Activated naive CD8-positive, alpha-beta T cell treated with anti-CD3 and anti-CD28 coated beads, Interleukin-2, amount 50 U/mL, for 24 hours (primary cell): ENCODE data around the gene APLN.

ENCODE experiments used
- ATAC-seq: fragments of 150-1000 bp; cut with Tn5 transposase; one replicate; pipeline ENCODE4 v1.10.0; 2021
- DNase-seq: peaks from one replicate; pipeline ENCODE4 v3.0.0; 2021
- H3K27ac Mint-ChIP-seq: one replicate; pipeline ENCODE4 v1.8.0; 2021; ENCODE audit warnings: mild to moderate bottlenecking, mixed read lengths
- H3K27me3 Mint-ChIP-seq: one replicate; pipeline ENCODE4 v1.8.0; 2021; ENCODE audit warnings: mixed read lengths
- H3K36me3 Mint-ChIP-seq: one replicate; pipeline ENCODE4 v1.8.0; 2021; ENCODE audit warnings: low read depth, mixed read lengths
- H3K4me1 Mint-ChIP-seq: one replicate; pipeline ENCODE4 v1.8.0; 2021; ENCODE audit warnings: mixed read lengths
- H3K4me3 Mint-ChIP-seq: one replicate; pipeline ENCODE4 v1.8.0; 2021; ENCODE audit warnings: mild to moderate bottlenecking, moderate library complexity, mixed read lengths
- H3K9me3 Mint-ChIP-seq: one replicate; pipeline ENCODE4 v1.8.0; 2021; ENCODE audit warnings: mixed read lengths

The APLN gene

GRCh38 chrX:129686422-129686948 is 31.7 kb upstream of the APLN start:
- ATAC-seq (no peak), DNase-seq (no peak)
- Mint-ChIP-seq H3K4me1 (no peaks in the 10 kb centered on the region), H3K27ac (no peak overlapping the region), H3K9me3 (no peaks in the 10 kb centered on the region), H3K36me3 (no peaks in the 10 kb centered on the region), H3K4me3 (no peak overlapping the region), H3K27me3 (no peaks in the 10 kb centered on the region)

- DNase-seq: no peak
- Mint-ChIP-seq H3K27me3 (no peaks in the 10 kb centered on the region), H3K4me1 (peaks cover 13% of the 10 kb centered on the region), H3K4me3 (no peak overlapping the region), H3K9me3 (no peaks in the 10 kb centered on the region), H3K27ac (no peak overlapping the region), H3K36me3 (no peaks in the 10 kb centered on the region)
- no peak for ATAC-seq
These were observed 28.2 kb upstream of the APLN start for GRCh38 chrX:129682979-129683378.

- no peaks in the 10 kb centered on the region for H3K27me3 Mint-ChIP-seq
- no peaks in the 10 kb centered on the region for H3K36me3 Mint-ChIP-seq
- no peaks in the 10 kb centered on the region for H3K9me3 Mint-ChIP-seq
- H3K4me3 Mint-ChIP-seq: no peak overlapping the region
- ATAC-seq (no peak), DNase-seq (no peak)
- peaks cover 19% of the 10 kb centered on the region for H3K4me1 Mint-ChIP-seq
- no peak overlapping the region for H3K27ac Mint-ChIP-seq
These were observed 25.1 kb upstream of the APLN start for GRCh38 chrX:129679901-129680300.

- Mint-ChIP-seq H3K27ac (no peak overlapping the region), H3K27me3 (no peaks in the 10 kb centered on the region), H3K4me3 (peak overlapping the region; percentile 45), H3K36me3 (no peaks in the 10 kb centered on the region), H3K4me1 (peaks cover 19% of the 10 kb centered on the region), H3K9me3 (no peaks in the 10 kb centered on the region)
- DNase-seq: peak; percentile 27
- ATAC-seq: peak; percentile 51
These were observed 23.9 kb upstream of the APLN start for GRCh38 chrX:129678614-129679195.

- H3K4me1 Mint-ChIP-seq: no peaks in the 10 kb centered on the region
- H3K36me3 Mint-ChIP-seq: no peaks in the 10 kb centered on the region
- H3K27ac Mint-ChIP-seq: no peak overlapping the region
- H3K9me3 Mint-ChIP-seq: no peaks in the 10 kb centered on the region
- H3K27me3 Mint-ChIP-seq: no peaks in the 10 kb centered on the region
- DNase-seq (no peak), ATAC-seq (no peak)
- no peak overlapping the region for H3K4me3 Mint-ChIP-seq
These were observed 12.7 kb upstream of the APLN start for GRCh38 chrX:129667412-129667811.

- Mint-ChIP-seq H3K36me3 (no peaks in the 10 kb centered on the region), H3K9me3 (no peaks in the 10 kb centered on the region), H3K27me3 (no peaks in the 10 kb centered on the region), H3K27ac (no peak overlapping the region), H3K4me1 (no peaks in the 10 kb centered on the region), H3K4me3 (no peak overlapping the region)
- no peak for DNase-seq
- ATAC-seq: no peak
These were observed 11.3 kb upstream of the APLN start for GRCh38 chrX:129665916-129666644.

- Mint-ChIP-seq H3K27me3 (no peaks in the 10 kb centered on the region), H3K4me1 (no peaks in the 10 kb centered on the region), H3K9me3 (no peaks in the 10 kb centered on the region), H3K36me3 (no peaks in the 10 kb centered on the region), H3K4me3 (no peak overlapping the region), H3K27ac (no peak overlapping the region)
- DNase-seq (no peak), ATAC-seq (no peak)
These were observed 8.4 kb upstream of the APLN start for GRCh38 chrX:129663171-129663570.

- ATAC-seq: no peak
- Mint-ChIP-seq H3K4me3 (no peak overlapping the region), H3K9me3 (no peaks in the 10 kb centered on the region), H3K36me3 (no peaks in the 10 kb centered on the region), H3K27me3 (no peaks in the 10 kb centered on the region), H3K4me1 (no peaks in the 10 kb centered on the region), H3K27ac (no peak overlapping the region)
- DNase-seq: no peak
These were observed 6.6 kb upstream of the APLN start for GRCh38 chrX:129661369-129661768.

GRCh38 chrX:129659861-129660260 is 5.1 kb upstream of the APLN start:
- peaks cover 5% of the 10 kb centered on the region for H3K4me1 Mint-ChIP-seq

GRCh38 chrX:129659141-129659540 is 4.4 kb upstream of the APLN start:
- DNase-seq (no peak), ATAC-seq (no peak)
- Mint-ChIP-seq H3K36me3 (no peaks in the 10 kb centered on the region), H3K27me3 (peaks cover 5% of the 10 kb centered on the region), H3K4me3 (no peak overlapping the region), H3K4me1 (peaks cover 5% of the 10 kb centered on the region), H3K9me3 (no peaks in the 10 kb centered on the region), H3K27ac (no peak overlapping the region)

More at GRCh38 chrX:129659861-129660260, 5.1 kb upstream of the APLN start:
- no peaks in the 10 kb centered on the region for H3K36me3 Mint-ChIP-seq
- DNase-seq (no peak), ATAC-seq (no peak)
- no peak overlapping the region for H3K27ac Mint-ChIP-seq
- H3K4me3 Mint-ChIP-seq: no peak overlapping the region
- H3K27me3 Mint-ChIP-seq: peaks cover 5% of the 10 kb centered on the region
- H3K9me3 Mint-ChIP-seq: no peaks in the 10 kb centered on the region

- H3K27me3 Mint-ChIP-seq: peaks cover 8% of the 10 kb centered on the region
- H3K4me1 Mint-ChIP-seq: peaks cover 9% of the 10 kb centered on the region
- ATAC-seq: no peak
- H3K36me3 Mint-ChIP-seq: no peaks in the 10 kb centered on the region
- no peak overlapping the region for H3K4me3 Mint-ChIP-seq
- H3K27ac Mint-ChIP-seq: no peak overlapping the region
- DNase-seq: no peak
- H3K9me3 Mint-ChIP-seq: no peaks in the 10 kb centered on the region
These were observed 3.7 kb upstream of the APLN start for GRCh38 chrX:129658429-129658828.

GRCh38 chrX:129655547-129656249 is 942 bp upstream of the APLN start:
- Mint-ChIP-seq H3K4me1 (peaks cover 10% of the 10 kb centered on the region), H3K27ac (no peak overlapping the region), H3K4me3 (peak overlapping the region; percentile 8), H3K36me3 (no peaks in the 10 kb centered on the region), H3K9me3 (no peaks in the 10 kb centered on the region), H3K27me3 (peaks cover 13% of the 10 kb centered on the region)
- DNase-seq (no peak), ATAC-seq (no peak)

- peak; percentile 67 for ATAC-seq
- Mint-ChIP-seq H3K9me3 (no peaks in the 10 kb centered on the region), H3K27me3 (peaks cover 13% of the 10 kb centered on the region), H3K36me3 (no peaks in the 10 kb centered on the region), H3K4me3 (peak overlapping the region; percentile 63), H3K27ac (no peak overlapping the region), H3K4me1 (peaks cover 10% of the 10 kb centered on the region)
- DNase-seq: peak; percentile 18
These were observed 645 bp downstream of the APLN start for GRCh38 chrX:129653971-129654651.

- Mint-ChIP-seq H3K4me3 (peak overlapping the region; percentile 63), H3K9me3 (no peaks in the 10 kb centered on the region), H3K36me3 (no peaks in the 10 kb centered on the region), H3K27ac (no peak overlapping the region), H3K4me1 (peaks cover 10% of the 10 kb centered on the region), H3K27me3 (peaks cover 13% of the 10 kb centered on the region)
- ATAC-seq (no peak), DNase-seq (no peak)
These were observed 1.4 kb downstream of the APLN start for GRCh38 chrX:129653181-129653970.
